ENCODE results near the gene L3MBTL1.

L3MBTL1 gene
- long read RNA-seq, donor 1, partial matches to known transcripts: 0 of 1 reads
- long read RNA-seq, donor 1, other reads (novel, unspliced or antisense): 0 of 1 reads
- long read RNA-seq, donor 2, partial matches to known transcripts: 0 of 1 reads
- long read RNA-seq, donor 2, other reads (novel, unspliced or antisense): 0 of 1 reads
- long read RNA-seq, donor 3: 0 reads
- long read RNA-seq, donor 4, partial matches to known transcripts: 0 of 1 reads
- long read RNA-seq, donor 4, other reads (novel, unspliced or antisense): 0 of 1 reads
- long read RNA-seq, donor 5: 0 reads
- long read RNA-seq, donor 6: 0 reads
- long read RNA-seq, donor 7: 0 reads
- long read RNA-seq, donor 8, partial matches to known transcripts: 0 of 1 reads
- long read RNA-seq, donor 8, other reads (novel, unspliced or antisense): 0 of 1 reads

- DNase-seq: peak; percentile 84
Measured at GRCh38 chr20:43507150-43508080, at the start of gene L3MBTL1. Gene L3MBTL1 (plus strand): TSS chr20:43507697. CDS start chr20:43513504, 5,807 bp downstream.

- no peak for DNase-seq
Measured at GRCh38 chr20:43458422-43458924, 49.0 kb upstream of the L3MBTL1 start.

DNA sequence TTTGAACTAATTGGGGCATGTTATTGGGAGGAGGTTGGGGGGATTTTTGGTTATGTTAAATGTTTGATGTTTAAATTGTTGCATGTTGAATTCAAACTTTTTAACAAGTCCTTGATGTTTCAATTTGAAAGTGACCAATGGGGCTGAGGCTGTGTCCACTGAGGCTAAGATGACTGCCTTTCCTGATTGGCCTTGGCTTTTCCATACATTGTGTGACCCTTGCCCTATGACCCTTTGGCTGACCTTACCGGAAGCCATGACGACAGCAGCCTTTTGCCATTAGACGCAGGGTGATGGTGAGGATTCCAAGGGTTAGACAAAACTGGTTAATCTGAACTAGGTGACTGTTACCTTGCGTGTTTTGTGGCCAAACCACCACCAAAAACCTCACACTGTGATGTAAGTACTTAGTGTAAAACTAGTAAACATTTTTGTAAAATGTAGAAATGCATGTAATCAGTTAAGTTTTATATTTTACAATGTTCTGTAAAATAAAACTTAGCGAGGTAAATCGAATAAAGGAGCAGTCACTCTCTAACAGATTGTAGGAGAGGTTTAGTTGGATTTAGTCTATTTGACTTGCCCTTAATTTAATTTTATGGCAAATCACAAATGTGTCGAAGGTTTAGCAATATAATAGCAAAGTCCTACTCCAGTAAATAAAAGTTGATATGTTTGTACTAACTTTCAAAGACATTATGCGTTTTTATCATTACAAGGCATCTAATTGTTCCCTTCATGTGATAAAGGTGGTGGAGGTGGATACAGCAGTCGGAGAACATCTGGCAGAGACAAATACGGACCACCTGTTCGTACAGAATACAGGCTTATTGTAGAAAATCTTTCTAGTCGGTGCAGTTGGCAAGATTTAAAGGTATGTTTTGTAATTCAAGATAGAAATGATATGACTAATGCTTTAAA, 48.2 kb upstream of the L3MBTL1 start:
- DNase-seq: no peak

DNA sequence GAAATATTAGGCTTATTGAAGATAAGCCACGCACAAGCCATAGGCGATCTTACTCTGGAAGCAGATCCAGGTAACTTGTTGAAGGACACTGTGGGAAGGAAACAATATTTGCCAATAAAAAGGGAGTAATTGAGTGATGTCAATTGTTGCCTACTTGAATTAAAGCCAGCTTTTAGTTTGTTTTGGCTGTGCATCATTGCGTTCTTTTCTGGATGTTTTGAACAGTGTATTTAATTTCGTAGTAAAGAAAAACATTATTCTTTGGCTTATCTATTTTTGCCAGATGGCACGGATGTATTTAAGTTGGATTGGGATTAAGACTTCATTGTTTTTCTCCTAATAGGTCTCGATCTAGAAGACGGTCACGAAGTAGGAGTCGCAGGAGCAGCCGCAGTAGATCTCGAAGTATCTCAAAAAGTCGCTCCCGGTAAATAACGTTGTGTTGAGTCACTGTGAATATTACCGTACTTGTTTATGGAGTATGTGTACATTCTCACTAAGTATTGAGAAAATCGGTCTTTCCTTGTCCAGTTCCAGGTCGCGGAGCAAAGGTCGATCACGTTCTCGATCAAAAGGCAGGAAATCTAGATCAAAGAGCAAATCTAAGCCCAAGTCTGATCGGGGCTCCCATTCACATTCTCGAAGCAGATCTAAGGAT, 47.2 kb upstream of the L3MBTL1 start:
- no peak for DNase-seq

DNA sequence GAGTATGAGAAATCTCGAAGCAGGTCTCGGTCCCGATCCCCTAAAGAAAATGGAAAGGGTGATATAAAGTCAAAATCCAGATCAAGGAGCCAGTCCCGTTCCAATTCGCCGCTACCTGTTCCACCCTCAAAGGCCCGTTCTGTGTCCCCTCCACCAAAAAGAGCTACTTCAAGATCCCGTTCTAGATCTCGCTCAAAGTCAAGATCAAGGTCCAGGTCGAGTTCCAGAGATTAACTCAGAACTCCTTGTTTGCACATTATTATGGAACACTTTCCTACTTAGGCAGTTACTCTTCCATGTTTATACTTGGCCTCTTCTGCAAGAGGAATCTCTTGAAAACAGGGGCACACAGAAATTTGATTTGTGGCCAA, 46.7 kb upstream of the L3MBTL1 start:
- DNase-seq: no peak

DNA sequence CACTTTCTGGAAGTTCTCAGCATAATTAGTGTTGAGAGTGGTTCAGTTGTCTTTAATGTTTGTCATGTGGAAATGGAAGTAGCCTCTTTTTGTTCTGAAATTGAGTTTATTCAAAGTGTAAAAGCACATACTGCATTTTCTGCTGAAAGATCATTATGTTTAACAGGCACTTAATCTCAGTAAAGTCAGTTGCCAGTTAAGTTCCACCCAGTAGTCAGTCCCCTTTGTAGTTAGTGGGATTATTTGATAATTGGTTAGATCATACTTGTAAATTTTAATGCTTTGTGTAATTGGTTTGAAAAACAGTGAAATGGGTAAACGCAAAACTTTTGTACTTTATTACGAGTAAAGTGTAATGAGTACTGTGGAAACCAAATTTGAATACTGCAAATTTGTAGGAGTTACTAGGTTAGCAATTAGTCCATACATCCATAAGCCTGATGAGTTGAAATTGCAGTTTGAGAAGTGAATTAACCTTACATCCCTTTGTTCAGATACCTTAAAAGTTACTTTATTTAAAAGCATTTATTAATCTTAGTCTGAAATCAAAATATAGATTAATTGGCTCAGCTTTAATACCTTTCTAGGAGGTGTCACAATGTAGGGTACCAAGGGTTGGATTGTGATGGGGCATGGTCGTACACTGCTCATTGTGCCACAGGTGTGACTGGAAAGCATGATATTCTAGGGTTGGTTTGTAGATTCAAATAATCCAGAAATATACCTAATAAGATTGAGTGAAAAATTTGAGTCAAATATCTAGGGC, 45.4 kb upstream of the L3MBTL1 start:
- DNase-seq: no peak

DNA sequence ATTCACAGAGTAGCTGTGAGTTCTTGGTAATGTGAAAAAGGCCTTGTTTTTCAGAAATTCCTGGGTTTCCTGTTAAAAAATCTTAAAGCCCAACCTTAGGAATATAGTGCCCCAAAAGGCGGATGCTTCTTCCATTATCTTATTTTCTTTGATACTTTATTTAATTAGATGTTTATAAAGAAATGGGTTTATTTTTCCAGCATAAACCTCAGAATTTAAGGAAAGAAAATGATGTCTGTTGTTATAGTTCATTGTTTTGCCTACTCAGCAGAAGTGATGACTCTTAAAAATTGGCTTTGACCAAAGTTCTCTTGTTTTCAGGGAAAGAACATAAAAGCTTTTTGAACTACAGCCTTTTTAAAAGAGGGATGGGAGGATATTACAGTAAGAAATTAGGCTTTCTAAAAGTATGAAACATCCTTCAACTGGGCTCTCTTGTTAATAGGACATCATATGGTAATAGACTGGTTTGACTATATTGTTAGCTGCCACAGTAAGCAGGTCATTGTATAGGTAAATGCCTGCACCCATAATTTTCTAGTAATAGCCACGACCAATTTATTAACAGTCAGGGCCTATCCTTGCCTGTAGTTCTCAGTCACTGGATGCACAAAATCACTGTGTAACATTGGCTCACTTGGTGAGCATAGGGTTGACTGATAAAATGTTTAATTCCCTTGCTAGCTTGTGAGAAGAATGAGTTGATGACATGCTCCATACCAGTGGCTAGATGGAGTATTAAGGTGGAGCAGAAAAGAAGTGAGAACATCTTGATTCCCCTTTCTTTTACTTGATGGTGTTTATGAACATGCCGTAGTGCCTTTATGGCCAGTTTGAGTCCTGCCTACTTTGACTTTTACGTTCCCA, 44.6 kb upstream of the L3MBTL1 start:
- no peak for DNase-seq

- DNase-seq: no peak
Measured at GRCh38 chr20:43463527-43464218, 43.8 kb upstream of the L3MBTL1 start.

- no peak for DNase-seq
Measured at GRCh38 chr20:43464219-43464790, 43.2 kb upstream of the L3MBTL1 start.

GRCh38 chr20:43465625-43465943, 41.9 kb upstream of the L3MBTL1 start:
- no peak for DNase-seq

GRCh38 chr20:43467589-43467988, 39.9 kb upstream of the L3MBTL1 start:
- DNase-seq: no peak

DNA sequence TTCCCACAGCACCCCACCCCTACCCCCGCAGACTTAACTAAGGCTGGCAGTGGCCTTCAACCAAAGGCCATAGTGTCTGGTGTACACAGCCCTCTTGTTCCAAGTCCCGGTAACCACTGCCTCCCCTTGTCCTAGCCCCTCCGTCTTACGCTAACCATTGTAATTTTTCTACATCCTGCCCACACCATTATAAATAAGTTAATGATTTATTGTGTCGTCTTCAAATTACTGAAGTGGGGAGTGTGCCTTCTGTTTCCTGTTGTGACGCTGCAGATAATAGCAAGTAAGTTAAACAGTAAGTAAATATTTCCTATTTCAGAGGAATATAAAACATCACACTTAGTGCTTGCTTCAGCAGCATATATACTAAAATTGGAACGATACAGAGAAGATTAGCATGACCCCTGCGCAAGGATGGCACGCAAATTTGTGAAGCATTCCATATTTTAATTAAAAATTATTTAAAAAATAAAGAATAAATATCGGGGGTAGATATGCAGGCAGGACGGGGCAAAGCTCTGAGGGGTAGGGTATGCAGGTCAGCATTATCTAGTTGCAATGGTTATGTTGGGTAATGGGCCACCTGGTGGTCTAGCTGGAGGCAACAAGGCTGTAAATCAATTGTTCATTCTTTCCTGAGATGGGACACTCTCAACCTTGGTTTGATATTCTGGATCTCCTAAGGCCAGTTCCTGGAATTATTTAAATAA, 34.7 kb upstream of the L3MBTL1 start:
- no peak for DNase-seq

DNA sequence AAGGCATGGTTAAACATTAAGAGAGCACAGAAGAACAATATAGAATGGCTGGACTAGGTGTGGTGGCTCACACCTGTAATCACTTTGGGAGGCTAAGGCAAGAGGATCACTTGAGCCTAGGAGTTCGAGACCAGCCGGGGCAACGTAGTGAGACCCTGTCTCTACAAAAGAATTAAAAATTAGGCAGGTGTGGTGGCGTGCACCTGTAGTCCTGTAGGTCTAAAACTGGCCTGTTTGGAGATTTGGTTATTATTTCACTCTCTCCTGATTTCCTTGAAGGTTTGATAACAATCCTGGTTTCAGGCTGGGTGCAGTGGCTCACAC, 34.2 kb upstream of the L3MBTL1 start:
- DNase-seq: no peak

- no peak for DNase-seq
Measured at GRCh38 chr20:43477193-43477592, 30.3 kb upstream of the L3MBTL1 start.

DNA sequence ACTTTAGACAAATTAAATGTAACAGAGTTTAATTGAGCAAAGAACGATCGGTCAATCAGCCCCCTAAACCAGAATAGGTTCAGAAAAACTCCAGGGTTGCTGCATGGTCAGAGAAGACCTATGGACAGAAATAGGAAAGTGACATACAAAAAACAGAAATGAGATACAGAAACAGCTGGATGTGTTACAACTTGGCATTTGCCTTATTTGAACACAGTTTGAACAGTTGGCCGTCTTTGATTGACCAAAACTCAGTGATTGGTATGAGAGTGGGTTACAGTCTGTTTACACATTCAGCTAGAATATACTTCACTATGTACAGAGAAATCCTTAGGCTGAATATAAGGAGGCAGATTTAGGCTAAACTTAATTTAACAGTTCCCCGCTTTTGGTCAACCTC, 29.9 kb upstream of the L3MBTL1 start:
- DNase-seq: no peak

DNA sequence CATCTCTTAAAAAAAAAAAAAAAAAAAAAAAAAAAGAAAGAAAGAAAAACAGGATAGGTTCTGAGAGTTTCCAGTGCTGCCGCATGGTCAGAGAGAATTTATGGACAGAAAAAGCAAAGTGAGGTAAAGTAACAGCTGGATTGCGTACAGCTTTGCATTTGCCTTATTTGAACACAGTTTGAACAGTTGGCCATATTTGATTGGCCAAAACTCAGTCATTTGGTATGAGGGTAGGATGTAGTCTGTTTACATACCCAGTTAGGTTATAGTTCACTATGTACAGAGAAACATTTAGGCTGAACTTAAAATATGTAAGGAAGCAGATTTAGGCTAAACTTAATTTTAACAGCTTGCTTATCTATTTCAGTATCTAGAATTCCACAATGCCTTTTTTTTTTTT, 17.5 kb upstream of the L3MBTL1 start:
- DNase-seq: no peak

- no peak for DNase-seq
Measured at GRCh38 chr20:43492101-43492500, 15.4 kb upstream of the L3MBTL1 start.

DNA sequence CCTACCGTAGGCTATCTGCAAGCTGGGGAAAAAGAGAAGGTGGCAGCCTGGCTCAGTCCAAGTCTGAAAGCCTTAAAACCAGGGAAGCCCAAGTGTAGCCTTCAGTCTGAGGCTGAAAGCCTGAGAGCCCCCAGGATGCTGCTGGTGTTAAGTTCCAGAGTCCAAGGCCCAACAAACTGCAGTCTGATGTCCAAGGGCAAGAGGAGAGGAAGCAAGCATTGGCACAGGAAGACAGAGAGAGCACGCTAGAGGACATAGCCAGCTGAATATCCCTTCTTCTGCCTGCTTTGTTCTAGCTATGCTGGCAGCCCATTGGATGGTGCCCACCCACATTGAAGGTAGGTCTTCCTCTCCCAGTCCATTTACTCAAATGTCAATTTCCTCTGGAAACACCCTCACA, 12.1 kb upstream of the L3MBTL1 start:
- DNase-seq: no peak

All from right kidney (tissue), 9 donors.